ENCODE data around the gene WASF2.

WASF2 gene

GRCh38 chr1:27379564-27380122, 110.3 kb downstream of the WASF2 start:
- DNase-seq (ENCODE audit: low read depth in 2 of 2), result no peak

GRCh38 chr1:27377760-27378495, 112.0 kb downstream of the WASF2 start:
- DNase-seq (ENCODE audit: low read depth in 2 of 2), result no peak

GRCh38 chr1:27374362-27375086, 115.4 kb downstream of the WASF2 start, which contains the start of gene FCN3:
FCN3 (minus strand) TSS chr1:27374824; CDS start chr1:27374818, 6 bp downstream.
- DNase-seq (ENCODE audit: low read depth in 2 of 2), result no peak

GRCh38 chr1:27372808-27373690, 116.9 kb downstream of the WASF2 start:
- DNase-seq (ENCODE audit: low read depth in 2 of 2), result no peak

- no peak for DNase-seq (ENCODE audit: low read depth in 2 of 2)
Observed at GRCh38 chr1:27372022-27372807, 117.8 kb downstream of the WASF2 start.

GRCh38 chr1:27368869-27369582, 120.9 kb downstream of the WASF2 start:
- no peak for DNase-seq (ENCODE audit: low read depth in 2 of 2)

GRCh38 chr1:27367160-27367650, 122.8 kb downstream of the WASF2 start:
- DNase-seq (ENCODE audit: low read depth in 2 of 2), result no peak

- DNase-seq (ENCODE audit: low read depth in 2 of 2), result peak in 1 of 2 experiments; percentile 65
Observed at GRCh38 chr1:27366411-27367159, 123.4 kb downstream of the WASF2 start, which contains the start of gene MAP3K6. MAP3K6 (minus strand) TSS chr1:27366961; CDS start chr1:27366597, 364 bp downstream.

GRCh38 chr1:27366113-27366410, 123.9 kb downstream of the WASF2 start:
- peak; percentile 52 to 83 for DNase-seq (ENCODE audit: low read depth in 2 of 2)

GRCh38 chr1:27365372-27366112, 124.4 kb downstream of the WASF2 start:
- DNase-seq (ENCODE audit: low read depth in 2 of 2), result peak; percentile 56 to 79

- no peak for DNase-seq (ENCODE audit: low read depth in 2 of 2)
Observed at GRCh38 chr1:27364696-27365371, 125.1 kb downstream of the WASF2 start.

GRCh38 chr1:27363766-27364695, 125.9 kb downstream of the WASF2 start:
- no peak for DNase-seq (ENCODE audit: low read depth in 2 of 2)

- no peak for DNase-seq (ENCODE audit: low read depth in 2 of 2)
Observed at GRCh38 chr1:27361553-27361952, 128.4 kb downstream of the WASF2 start.

GRCh38 chr1:27361044-27361402, 128.9 kb downstream of the WASF2 start:
- no peak for DNase-seq (ENCODE audit: low read depth in 2 of 2)

GRCh38 chr1:27360159-27361043, 129.6 kb downstream of the WASF2 start:
- DNase-seq (ENCODE audit: low read depth in 2 of 2), result no peak

- DNase-seq (ENCODE audit: low read depth in 2 of 2), result no peak
Observed at GRCh38 chr1:27359822-27360158, 130.2 kb downstream of the WASF2 start.

All from stimulated activated CD4-positive, alpha-beta T cell treated with anti-CD3 and anti-CD28 coated beads, Interleukin-12 subunit alpha, Interleukin-12 subunit beta, amount 100 ng/mL, for 24 hours (primary cell).